OCI-M1 (cell line): ENCODE data around the gene PLCH2.

Source experiments
- DNase-seq: peaks from one replicate; lab custom pipeline; 2025; lab: John Stamatoyannopoulos, UW

Gene PLCH2

GRCh38 chr1:2477791-2478499 lies 1.9 kb downstream of the PLCH2 start:
- DNase-seq, result no peak

GRCh38 chr1:2479186-2479585 lies 3.1 kb downstream of the PLCH2 start:
- no peak for DNase-seq

GRCh38 chr1:2479618-2480017 lies 3.5 kb downstream of the PLCH2 start:
- DNase-seq, result no peak

GRCh38 chr1:2480236-2480985 lies 4.3 kb downstream of the PLCH2 start:
- DNase-seq, result no peak

GRCh38 chr1:2480986-2481364 lies 4.9 kb downstream of the PLCH2 start:
- no peak for DNase-seq

- peak; percentile 6 for DNase-seq
Observed at GRCh38 chr1:2481885-2482284, 5.8 kb downstream of the PLCH2 start.

GRCh38 chr1:2482588-2482987 lies 6.5 kb downstream of the PLCH2 start:
- no peak for DNase-seq

GRCh38 chr1:2483026-2483425 lies 6.9 kb downstream of the PLCH2 start:
- no peak for DNase-seq

- no peak for DNase-seq
Observed at GRCh38 chr1:2483970-2484369, 7.9 kb downstream of the PLCH2 start.

- DNase-seq, result no peak
Observed at GRCh38 chr1:2486041-2486440, 10.0 kb downstream of the PLCH2 start.

GRCh38 chr1:2486558-2486957 lies 10.5 kb downstream of the PLCH2 start:
- DNase-seq, result no peak

- no peak for DNase-seq
Observed at GRCh38 chr1:2488688-2489087, 12.6 kb downstream of the PLCH2 start.

GRCh38 chr1:2489615-2490014 lies 13.5 kb downstream of the PLCH2 start:
- DNase-seq, result no peak

GRCh38 chr1:2492091-2492490 lies 16.0 kb downstream of the PLCH2 start:
- no peak for DNase-seq

- no peak for DNase-seq
Observed at GRCh38 chr1:2493218-2493617, 17.1 kb downstream of the PLCH2 start.

- DNase-seq, result no peak
Observed at GRCh38 chr1:2493691-2494322, 17.7 kb downstream of the PLCH2 start.

GRCh38 chr1:2494323-2494693 lies 18.2 kb downstream of the PLCH2 start:
- no peak for DNase-seq

GRCh38 chr1:2495026-2495425 lies 18.9 kb downstream of the PLCH2 start:
- no peak for DNase-seq

GRCh38 chr1:2495546-2495945 lies 19.5 kb downstream of the PLCH2 start:
- no peak for DNase-seq

GRCh38 chr1:2496087-2496622 lies 20.1 kb downstream of the PLCH2 start:
- DNase-seq, result no peak

- DNase-seq, result no peak
Observed at GRCh38 chr1:2496746-2497145, 20.7 kb downstream of the PLCH2 start.

- DNase-seq, result no peak
Observed at GRCh38 chr1:2497891-2498290, 21.8 kb downstream of the PLCH2 start.

GRCh38 chr1:2498648-2499047 lies 22.6 kb downstream of the PLCH2 start:
- no peak for DNase-seq
